Measurements from ENCODE around the gene IL23R. TPM values are rescaled to one million over a fixed set of nuclear protein-coding genes. Genes with fewer than 3 reads are reported as not detected.

The IL23R gene
- total RNA-seq, 4 donors from 2014 or later, result not detected

- no peaks in the 10 kb centered on the region for H3K9me3 ChIP-seq
- no peak overlapping the region for H3K27ac ChIP-seq
- H3K27me3 ChIP-seq, result no peaks in the 10 kb centered on the region
- H3K36me3 ChIP-seq, result no peaks in the 10 kb centered on the region
- no peak for DNase-seq (ENCODE audit: low spot score in 2 of 2)
- H3K4me1 ChIP-seq, result peaks cover 0 to 9% (median 0%) of the 10 kb centered on the region in 4 donors
- WGBS, 2 donors, result 49 to 50% methylated on average over 6 of the region's 6 CpGs
- no peak overlapping the region for H3K4me3 ChIP-seq
- no peak for TF ChIP-seq EP300 (IDR thresholded peaks at IDR 0.05)
- no peak for TF ChIP-seq POLR2A (IDR thresholded peaks at IDR 0.05)
- no peak for TF ChIP-seq CTCF (IDR thresholded peaks at IDR 0.05)
Observed at GRCh38 chr1:67148516-67149178, 17.6 kb upstream of the IL23R start.

GRCh38 chr1:67149179-67149770 lies 17.0 kb upstream of the IL23R start:
- H3K9me3 ChIP-seq, result no peaks in the 10 kb centered on the region
- WGBS, 2 donors, result 16 to 17% methylated on average over 9 of the region's 9 CpGs
- peak; percentile 20 to 59 for DNase-seq (ENCODE audit: low spot score in 2 of 2)
- no peaks in the 10 kb centered on the region for H3K36me3 ChIP-seq
- no peak overlapping the region for H3K27ac ChIP-seq
- H3K27me3 ChIP-seq, result no peaks in the 10 kb centered on the region
- peaks cover 0 to 9% (median 0%) of the 10 kb centered on the region in 4 donors for H3K4me1 ChIP-seq
- H3K4me3 ChIP-seq, result no peak overlapping the region
- TF ChIP-seq CTCF (IDR thresholded peaks at IDR 0.05) (peak; percentile 55 to 75 (median 61)), EP300 (IDR thresholded peaks at IDR 0.05) (no peak), POLR2A (IDR thresholded peaks at IDR 0.05) (no peak)

DNA sequence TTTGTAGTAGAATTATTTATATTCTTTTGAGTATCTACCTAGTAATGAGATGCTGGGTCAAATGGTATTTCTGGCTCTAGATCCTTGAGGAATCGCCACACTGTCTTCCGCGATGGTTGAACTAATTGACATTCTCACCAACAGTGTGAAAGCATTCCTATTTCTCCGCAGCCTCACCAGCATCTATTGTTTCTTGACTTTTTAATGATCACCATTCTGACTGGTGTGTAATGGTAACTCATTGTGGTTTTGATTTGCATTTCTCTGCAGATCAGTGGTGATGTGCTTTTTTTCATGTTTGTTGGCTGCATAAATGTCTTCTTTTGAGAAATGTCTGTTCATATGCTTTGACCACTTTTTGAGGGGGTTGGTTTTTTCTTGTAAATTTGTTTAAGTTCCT lies 15.3 kb upstream of the IL23R start:
- no peak for TF ChIP-seq EP300 (IDR thresholded peaks at IDR 0.05)
- TF ChIP-seq CTCF (IDR thresholded peaks at IDR 0.05), result no peak
- no peak for TF ChIP-seq POLR2A (IDR thresholded peaks at IDR 0.05)
- WGBS, 2 donors, result 84 to 85% methylated on average over 4 of the region's 4 CpGs
- Histone ChIP-seq H3K4me1 (peaks cover 0 to 9% (median 0%) of the 10 kb centered on the region in 4 donors), H3K27me3 (no peaks in the 10 kb centered on the region), H3K9me3 (no peaks in the 10 kb centered on the region), H3K27ac (no peak overlapping the region), H3K4me3 (no peak overlapping the region), H3K36me3 (no peaks in the 10 kb centered on the region)
- DNase-seq (ENCODE audit: low spot score in 2 of 2), result no peak

- Histone ChIP-seq H3K4me3 (no peak overlapping the region), H3K27ac (no peak overlapping the region), H3K27me3 (peaks cover 0 to 5% of the 10 kb centered on the region in 2 donors), H3K9me3 (no peaks in the 10 kb centered on the region), H3K4me1 (no peaks in the 10 kb centered on the region), H3K36me3 (no peaks in the 10 kb centered on the region)
- TF ChIP-seq CTCF (IDR thresholded peaks at IDR 0.05), result no peak
- no peak for TF ChIP-seq EP300 (IDR thresholded peaks at IDR 0.05)
- TF ChIP-seq POLR2A (IDR thresholded peaks at IDR 0.05), result no peak
- 40 to 52% methylated on average over 2 of the region's 2 CpGs for WGBS, 2 donors
- DNase-seq (ENCODE audit: low spot score in 2 of 2), result no peak
Observed at GRCh38 chr1:67158401-67158800, 7.9 kb upstream of the IL23R start.

DNA sequence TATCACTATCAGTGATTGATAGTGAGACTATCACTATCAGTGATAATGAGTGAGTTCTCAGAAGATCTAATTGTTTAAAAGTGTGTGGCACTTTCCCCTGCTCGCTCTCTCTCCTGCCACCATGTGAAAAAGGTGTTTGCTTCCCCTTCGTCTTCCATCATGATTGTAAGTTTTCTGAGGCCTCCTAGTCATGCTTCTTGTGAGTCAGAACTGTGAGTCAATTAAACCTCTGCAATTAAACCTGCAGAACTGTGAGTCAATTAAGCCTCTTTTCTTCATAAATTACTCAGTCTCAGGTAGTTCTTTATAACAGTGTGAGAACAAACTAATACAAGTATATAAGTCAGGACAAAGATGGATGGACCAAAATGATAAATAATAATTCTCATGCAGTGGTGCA lies 7.0 kb upstream of the IL23R start:
- H3K4me3 ChIP-seq, result no peak overlapping the region
- no peaks in the 10 kb centered on the region for H3K9me3 ChIP-seq
- H3K27me3 ChIP-seq, result peaks cover 0 to 5% of the 10 kb centered on the region in 2 donors
- TF ChIP-seq EP300 (IDR thresholded peaks at IDR 0.05) (no peak), POLR2A (IDR thresholded peaks at IDR 0.05) (no peak), CTCF (IDR thresholded peaks at IDR 0.05) (no peak)
- 81 to 87% methylated on average over 2 of the region's 2 CpGs for whole genome bisulfite sequencing, 2 donors
- H3K4me1 ChIP-seq, result no peaks in the 10 kb centered on the region
- no peak overlapping the region for H3K27ac ChIP-seq
- no peak for DNase-seq (ENCODE audit: low spot score in 2 of 2)
- H3K36me3 ChIP-seq, result no peaks in the 10 kb centered on the region
